NCI-H1694 treated with DMSO at 0.1 percent for 48 hours (cell line): ENCODE data around the gene SLC24A4.
"Not testable (repeated sequence)": the region's sequence is repeated elsewhere in the genome, so short reads cannot be mapped to it uniquely, and the experiment has no call there.

Experiments used
- DNase-seq: peaks from one replicate; lab custom pipeline; 2025; lab: John Stamatoyannopoulos, UW

Gene SLC24A4

DNA sequence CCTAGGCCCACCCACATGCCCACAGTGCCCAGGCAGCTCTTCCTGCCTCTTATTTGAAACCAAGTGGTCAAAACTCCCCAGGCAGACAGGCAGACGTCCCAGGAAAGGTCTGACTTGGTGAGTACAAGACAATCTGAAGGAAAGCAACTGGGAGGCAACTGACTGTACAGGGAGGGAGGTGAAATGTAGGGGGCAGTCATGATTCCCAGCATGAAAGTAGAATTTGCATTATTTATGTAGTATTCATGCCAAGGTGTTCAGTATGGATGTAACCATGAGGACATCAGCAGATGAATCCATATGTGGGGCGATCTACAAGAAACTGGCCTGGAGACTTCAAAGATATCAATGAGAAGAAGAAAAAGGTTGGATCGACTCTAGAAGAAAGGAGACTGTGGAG lies 46.1 kb downstream of the SLC24A4 start:
- DNase-seq = no peak

GRCh38 chr14:92372230-92372629 lies 49.3 kb downstream of the SLC24A4 start:
- no peak for DNase-seq

GRCh38 chr14:92373336-92373735 lies 50.4 kb downstream of the SLC24A4 start:
- DNase-seq = no peak

DNA sequence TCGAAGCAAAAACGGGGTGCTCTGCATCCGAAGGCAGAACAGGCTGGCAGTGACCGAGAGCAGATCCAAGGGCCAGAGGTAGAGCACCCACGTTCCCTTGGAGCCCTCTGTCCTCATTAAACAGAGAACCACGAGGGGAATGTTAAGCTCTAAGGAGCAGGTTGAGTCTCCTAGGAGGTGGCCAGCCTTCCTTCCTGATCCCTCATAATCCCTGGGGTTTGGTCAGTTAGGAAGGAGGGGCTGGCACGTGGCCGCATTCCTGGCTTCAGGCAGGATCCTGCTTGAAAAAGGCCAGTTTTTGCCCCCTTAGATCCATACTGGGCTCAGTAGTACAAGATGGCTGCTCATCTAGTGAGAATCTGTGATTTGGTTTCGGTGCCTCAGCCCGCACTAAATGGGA lies 57.2 kb downstream of the SLC24A4 start:
- no peak for DNase-seq

DNA sequence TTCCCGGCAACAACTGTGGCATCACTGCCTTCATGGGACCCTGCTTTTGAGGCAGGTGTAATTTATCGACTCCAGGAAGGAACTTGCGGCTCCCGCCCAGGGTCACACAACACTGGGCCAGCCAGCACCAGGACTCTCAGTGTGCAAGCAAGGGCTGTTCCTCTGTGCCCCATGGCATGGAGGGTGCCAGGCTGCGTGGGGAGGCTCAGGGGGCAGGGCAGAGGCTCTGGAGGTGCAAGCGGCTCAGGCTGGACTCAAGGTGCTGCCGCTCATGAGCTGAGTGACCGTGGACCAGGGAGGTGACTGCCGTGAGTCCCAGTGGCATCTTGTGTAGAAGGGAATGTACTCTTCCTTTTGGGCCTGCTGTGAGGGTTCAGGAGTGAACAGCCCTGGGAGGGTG lies 57.6 kb downstream of the SLC24A4 start:
- DNase-seq = no peak

- DNase-seq = peak; percentile 17
Observed at GRCh38 chr14:92382677-92383076, 59.7 kb downstream of the SLC24A4 start.

DNA sequence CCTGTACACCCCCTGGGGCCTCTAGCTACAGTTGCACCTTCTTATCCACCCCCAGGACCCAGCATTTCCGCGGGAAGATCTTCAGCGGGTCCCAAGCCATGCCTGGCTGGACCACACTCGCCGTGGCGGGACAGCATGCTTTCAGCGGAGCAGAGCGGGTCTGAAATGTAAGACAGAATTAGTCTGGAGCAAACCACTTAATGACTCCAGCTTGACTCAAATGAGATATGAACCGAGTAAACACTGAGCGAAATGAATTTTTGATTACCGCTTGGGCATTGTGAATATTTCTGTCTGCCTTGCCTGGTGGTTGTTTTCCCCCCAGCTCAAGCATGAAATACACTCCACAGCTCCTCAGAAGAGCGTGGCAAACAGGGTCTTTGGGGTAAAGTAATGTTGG lies 60.8 kb downstream of the SLC24A4 start:
- no peak for DNase-seq

DNA sequence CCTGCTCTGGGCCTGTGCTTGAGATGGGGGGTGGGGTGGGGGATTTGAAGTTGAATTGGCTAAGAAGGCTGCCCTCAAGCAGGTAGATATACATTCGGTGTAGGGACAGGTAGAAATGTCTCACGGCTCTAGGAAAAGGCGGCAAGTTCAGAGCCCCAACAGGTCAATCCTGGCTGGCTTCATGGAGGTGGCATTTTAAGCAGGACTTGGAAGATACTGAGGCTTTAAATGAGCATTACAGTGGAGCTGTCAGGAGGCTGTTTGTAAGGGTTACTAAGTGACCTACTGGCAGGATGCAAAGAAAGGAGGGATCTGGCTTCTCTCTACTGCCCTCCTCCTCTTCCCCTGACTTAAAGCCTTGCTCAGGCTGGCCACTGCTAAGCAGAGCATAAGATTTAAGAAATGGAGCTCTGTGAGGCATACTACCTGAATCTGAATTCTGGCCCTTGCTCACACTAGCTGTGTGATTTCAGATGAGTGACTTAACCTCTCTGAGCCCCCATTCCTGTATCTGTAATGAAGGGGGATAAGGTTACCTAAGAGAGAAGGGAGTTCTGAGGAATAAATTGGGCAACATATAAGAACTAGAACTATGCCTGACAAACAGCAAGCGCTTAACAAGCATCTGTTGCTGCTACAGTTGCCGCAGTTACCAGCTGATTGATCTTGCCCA lies 61.6 kb downstream of the SLC24A4 start:
- DNase-seq = no peak

GRCh38 chr14:92385561-92385960 lies 62.6 kb downstream of the SLC24A4 start:
- no peak for DNase-seq

- no peak for DNase-seq
Observed at GRCh38 chr14:92386165-92386564, 63.2 kb downstream of the SLC24A4 start.

DNA sequence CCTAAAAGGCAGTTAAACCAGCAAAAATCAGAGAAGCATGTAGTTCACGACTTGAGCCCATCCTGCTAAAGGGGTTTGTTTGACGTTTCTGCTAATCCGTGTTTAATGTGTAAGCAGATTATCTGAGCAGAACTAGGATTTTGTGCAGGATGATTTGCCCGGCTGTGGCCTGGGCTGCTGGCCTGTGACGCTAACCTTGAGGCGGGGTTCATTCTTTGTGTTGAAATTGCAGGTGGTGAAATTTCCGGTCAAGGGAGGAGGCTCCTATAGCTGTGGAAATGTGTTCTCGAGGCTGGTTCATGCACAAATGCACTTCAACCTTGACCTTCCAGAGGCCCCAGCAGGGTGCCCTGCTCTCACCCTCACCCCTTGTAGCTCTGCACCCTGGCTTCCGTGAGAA lies 63.7 kb downstream of the SLC24A4 start:
- DNase-seq = no peak

- DNase-seq = no peak
Observed at GRCh38 chr14:92387578-92387977, 64.6 kb downstream of the SLC24A4 start.

DNA sequence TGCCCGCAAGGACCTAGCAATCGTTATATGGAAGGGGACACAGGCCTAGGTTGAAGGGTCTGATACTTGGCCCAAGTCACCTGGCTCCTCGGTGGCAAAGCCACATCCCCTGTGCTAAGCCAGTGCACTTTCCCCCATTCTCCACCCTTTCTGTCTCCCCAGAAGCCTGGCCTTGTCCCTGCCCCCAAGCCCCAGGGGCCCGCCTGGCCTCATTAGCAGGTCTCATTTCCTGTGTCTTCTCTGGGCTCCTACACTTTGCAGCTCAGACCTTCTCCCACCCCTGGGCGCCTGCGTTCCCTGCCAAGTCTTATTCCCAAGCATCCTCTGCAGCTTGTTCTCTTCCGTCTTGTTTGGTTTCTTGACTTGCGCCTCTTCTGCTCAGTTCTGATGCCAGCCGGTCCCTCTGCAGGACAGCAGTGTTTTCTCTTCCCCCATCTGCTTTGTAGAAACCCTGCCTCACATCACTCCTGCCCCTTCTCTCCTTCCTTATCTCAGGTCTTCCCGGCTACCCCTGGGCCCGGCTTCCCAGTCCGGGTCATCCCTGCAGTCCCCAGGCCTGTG lies 66.7 kb downstream of the SLC24A4 start:
- no peak for DNase-seq

DNA sequence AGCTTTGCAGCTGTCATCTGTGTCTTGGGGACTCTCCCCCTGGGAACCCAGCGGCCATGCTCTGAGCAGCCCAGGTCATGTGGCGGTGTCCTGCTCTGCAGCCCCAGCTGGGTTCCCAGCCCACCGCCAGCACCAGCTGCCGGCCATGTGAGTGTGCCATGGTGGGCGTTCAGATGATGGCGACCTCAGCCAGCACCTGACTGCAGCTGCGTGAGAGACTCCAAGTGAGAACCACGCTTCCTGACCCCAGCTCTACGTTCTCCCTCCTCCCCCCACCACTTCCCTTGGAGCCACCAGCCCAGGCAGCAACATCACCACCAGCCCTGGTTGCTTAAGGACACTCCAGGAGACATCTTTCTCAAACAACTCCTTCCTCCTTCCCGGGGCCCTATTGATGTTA lies 68.8 kb downstream of the SLC24A4 start:
- no peak for DNase-seq

DNA sequence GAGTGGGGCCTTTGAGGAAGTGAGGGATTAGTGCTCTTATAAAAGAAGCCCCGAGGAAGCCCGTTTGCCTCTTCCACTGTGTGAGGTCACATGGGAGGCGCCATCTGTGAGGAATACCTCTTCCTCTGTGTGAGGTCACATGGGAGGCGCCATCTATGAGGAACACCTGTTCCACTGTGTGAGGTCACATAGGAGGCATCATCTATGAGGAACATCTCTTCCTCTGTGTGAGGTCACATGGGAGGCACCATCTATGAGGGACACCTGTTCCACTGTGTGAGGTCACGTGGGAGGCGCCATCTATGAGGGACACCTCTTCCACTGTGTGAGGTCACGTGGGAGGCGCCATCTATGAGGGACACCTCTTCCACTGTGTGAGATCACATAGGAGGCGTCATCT lies 69.7 kb downstream of the SLC24A4 start:
- no peak for DNase-seq

DNA sequence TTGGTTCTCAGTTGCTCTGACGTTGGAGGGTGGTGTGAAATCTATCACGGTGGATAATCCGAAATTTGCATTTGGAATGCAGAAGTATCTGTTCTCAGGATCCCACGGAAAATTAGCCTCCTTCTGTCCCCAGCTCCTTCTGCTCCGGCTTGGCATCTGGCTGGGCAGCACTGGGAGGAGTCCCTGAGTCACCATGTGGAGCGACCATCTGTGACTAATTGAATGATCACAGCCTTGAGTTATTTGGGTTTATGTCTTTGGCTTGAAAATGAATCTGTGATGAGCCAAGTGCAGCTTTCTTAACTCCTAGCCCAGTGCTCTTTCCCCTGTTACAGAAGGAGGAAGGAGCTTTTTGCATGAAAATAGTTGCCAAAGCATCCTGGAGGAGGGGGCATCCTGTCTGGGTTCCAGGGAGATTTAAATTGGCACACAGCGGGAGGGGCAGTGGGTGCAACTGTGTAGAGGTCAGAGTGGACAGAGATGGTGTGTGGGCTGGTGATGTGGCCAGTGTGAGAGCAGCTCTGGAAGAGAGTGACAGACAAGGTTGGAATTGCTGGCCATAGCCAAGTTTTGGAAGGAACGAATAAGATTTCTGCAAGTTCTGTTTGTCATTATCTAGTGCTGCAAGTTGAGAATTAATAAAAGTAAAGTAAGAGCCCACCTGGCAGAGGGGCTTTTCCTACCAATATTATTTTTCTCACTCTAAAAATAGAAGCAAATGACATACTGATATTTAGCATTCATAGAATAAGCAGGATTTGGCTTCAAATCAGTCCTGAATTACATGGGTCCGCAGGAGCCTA lies 74.4 kb downstream of the SLC24A4 start:
- DNase-seq = peak; percentile 40

DNA sequence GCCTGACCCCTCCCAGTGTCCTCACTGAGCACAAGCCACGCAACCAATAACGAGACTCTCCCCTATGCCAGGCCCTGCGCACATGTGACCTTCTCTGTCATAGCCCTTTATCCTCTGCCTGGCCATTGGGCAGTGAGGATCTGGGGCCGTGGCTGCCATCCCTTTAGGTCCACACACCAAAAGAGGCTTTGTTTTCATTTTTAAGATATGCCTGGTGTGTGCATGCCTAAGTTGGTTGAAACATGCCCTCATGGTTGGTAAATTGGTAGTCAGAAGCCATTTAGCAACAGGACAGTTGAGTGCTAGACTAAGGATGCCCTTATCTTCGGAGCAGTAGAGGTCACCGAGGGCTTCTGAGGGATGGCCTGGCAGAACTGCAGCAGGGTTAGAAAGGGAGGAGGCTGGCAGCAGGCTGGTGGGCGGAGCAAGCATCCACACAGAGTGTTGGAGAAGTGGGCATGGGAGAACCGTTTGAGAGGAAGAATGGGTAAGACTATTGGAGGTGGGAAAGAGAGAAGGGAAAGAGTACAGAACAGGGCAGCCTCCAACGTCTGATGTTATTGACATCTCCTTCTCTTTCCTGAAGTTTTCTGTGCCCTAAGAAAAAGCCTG lies 75.1 kb downstream of the SLC24A4 start:
- no peak for DNase-seq

GRCh38 chr14:92398888-92399636 lies 76.1 kb downstream of the SLC24A4 start:
- DNase-seq = no peak

DNA sequence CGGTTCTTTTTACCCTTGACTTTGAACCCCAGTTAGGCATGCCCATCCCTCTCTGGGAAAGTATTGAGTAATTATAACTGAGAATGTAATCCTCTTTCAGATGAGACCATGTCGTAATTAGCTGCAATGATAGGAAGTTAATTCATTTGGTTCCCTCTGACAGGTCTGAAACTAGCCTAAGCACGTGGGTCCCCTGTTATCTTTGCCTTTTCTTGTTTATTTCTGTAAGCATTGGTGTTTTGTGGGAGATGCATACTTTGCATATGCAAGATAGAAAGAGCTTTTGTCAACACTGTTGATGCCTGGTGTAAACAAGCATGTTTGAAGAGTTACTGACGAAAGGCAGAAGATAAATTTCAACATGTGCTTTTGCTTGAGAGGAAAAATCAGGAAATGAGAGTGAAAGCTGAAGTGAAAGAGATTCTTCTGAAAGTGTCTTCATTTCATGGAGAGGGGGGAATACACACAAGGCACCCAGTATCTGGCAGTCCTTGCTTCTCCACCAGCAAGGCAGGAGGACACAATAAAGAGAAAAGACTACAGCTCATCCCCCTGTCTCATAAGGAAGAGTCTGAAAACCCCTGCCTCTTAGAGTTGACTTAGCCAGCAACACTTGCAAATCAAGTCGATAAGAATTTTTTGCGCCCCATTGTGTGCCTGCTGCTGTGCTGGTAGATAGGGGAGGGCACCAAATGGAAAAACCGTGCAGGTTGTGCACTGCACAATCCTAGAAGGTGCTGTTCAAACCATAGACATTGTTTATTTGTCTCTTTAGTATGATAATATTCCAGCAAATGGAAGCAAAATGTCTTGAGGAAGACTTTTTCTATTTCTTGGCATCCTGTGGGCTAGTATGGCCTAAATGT lies 77.8 kb downstream of the SLC24A4 start:
- DNase-seq = no peak

DNA sequence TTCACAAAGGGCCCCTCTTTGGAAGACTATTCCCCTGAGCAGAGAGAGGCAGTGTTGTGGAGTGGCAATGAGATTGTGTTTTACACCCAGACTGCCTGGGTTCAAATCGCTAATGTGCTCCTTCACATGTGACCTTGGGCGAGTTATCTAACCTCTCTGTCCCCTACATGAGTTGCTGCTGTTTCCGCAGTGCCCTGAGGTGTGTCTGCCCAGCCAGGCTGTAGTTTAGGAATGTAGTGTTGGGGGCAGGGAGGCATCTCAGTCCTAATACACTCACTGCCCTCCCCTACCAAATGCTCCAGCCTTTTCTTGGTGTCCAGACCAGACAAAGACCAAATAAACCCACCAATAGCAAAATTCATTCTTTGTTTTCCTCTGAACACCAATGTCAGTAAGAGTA lies 78.6 kb downstream of the SLC24A4 start:
- no peak for DNase-seq

- not testable (repeated sequence) for DNase-seq
Observed at GRCh38 chr14:92402500-92402899, 79.5 kb downstream of the SLC24A4 start.
